GM19372 (cell line): ENCODE data around the gene C4orf33.
"Not testable (repeated sequence)": the region's sequence is repeated elsewhere in the genome, so short reads cannot be mapped to it uniquely, and the experiment has no call there.

ENCODE experiments used
- ATAC-seq: cut with Tn5 transposase; IDR thresholded peaks from one replicate; pipeline ENCODE4 v1.9.1; 2021; ENCODE audit warnings: mild to moderate bottlenecking, low read depth, moderate library complexity; ENCODE audit not compliant: unreplicated experiment

Gene C4orf33

DNA sequence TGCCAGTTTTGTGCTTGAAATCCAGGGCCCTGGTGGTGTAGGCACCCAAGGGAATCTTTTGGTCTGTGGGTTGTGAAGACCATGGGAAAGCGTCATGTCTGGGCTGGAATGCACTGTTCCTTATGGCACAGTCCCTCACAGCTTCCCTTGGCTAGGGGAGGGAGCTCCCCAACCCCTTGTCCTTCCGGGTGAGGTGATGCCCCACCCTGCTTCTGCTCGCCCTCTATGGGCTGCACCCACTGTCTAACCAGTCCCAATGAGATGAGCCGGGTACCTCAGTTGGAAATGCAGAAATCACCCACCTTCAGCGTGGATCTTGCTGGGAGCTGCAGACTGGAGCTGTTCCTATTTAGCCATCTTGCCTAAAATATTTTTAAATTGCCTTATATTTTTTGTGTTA is 30.7 kb downstream of the C4orf33 start:
- not testable (repeated sequence) for ATAC-seq

DNA sequence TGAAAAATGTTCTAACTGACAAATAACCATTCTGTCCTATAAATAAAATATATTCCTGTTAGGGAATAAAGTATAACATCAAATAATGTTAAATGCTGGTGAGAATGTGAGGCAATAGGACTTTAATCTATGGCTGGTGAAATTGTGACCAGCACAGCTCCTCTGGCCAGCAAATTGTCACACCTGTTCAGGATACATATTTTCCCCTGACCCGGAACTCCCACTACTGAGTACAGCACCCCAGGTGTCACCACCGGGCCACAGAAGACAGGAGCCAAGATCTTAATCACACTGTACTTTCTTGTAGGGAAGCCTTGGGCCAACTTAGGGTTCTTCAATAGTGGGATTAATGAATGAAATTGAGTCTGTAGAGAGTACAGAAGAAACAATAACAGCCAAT is 33.2 kb downstream of the C4orf33 start:
- ATAC-seq, result no peak

DNA sequence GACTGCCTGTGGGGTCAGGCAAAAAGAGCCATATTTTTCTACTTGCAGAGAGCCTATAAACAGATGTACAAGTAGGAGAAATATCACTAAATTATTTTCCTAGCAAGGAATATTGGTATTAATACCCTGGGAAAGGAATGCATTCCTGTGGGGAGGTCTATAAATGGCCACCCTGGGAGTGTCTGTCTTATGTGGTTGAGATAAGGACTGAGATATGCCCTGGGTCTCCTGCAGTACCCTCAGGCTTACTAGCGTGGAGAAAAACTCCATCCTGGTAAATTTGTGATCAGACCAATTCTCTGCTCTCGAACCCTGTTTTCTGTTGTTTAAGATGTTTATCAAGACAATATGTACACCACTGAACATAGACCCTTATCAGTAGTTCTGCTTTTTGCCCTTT is 35.4 kb downstream of the C4orf33 start:
- no peak for ATAC-seq

DNA sequence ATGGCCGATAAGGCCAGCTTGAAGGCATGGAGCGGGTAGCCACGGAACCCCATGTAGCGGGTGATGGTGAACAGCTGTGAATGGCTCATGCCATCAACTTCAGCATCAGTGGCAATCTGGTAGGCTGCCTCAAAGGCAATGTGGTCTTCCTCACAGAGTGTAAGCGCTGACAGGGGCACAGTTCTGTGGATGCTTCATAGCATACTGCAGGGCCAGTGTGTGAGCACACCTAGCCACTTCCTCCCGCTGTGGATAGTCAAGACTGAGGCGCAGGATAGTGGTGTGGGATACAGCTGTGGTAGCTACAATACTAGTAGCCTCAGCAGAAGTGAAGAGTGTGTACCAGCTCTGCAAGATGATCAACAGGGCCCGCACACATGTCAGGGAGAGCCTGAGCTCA is 40.5 kb downstream of the C4orf33 start:
- ATAC-seq, result no peak

DNA sequence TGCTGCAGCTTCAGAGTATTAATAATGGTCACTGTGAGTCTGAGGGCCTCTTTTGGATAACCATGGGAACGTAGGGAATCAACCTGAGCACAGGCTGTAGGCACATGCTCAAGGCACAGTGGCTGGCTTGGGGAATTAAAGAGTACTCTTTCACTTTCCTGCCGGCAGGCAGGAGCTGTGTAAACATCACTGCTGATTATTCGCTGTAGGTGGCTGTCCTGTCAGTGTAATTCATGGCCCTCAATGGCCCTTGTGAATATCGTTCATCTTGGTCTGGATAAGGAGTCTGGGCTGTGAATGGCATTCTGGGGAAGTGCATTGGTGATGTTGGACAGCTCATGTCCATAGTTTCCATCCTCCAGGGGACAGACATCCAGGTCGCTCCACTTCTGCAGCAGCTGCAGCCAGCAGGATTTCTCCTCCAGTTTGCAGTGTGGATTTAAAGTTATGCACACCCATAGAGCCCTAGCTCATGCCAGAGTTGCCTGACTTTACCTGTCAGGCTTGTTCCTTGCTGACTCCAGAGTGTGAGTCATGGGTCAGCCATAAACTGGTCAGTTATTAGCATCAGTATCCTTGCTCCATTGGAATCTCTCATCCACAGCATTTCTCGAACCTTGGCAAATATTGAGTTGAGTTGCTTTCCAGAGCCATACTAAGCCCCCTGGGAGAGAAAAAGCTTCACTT is 43.0 kb downstream of the C4orf33 start:
- ATAC-seq, result no peak

DNA sequence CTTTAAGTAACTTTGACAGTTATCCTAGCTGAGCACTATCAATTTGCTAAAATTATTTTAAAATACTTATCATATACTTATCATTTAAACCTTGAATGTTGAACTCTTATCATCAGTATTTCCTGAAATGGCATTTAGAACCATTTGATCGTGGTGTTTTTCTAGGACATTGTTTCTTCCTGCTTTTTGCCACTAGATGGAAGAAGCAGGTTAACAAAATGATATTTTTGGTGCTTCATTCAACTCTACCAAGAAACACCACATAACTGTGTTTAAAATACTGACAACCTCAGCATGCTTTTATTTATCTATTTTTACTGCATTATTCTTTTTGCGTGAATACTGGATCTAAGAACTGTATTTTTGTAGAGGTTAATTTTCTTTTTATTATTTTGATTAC is 44.6 kb downstream of the C4orf33 start:
- no peak for ATAC-seq

DNA sequence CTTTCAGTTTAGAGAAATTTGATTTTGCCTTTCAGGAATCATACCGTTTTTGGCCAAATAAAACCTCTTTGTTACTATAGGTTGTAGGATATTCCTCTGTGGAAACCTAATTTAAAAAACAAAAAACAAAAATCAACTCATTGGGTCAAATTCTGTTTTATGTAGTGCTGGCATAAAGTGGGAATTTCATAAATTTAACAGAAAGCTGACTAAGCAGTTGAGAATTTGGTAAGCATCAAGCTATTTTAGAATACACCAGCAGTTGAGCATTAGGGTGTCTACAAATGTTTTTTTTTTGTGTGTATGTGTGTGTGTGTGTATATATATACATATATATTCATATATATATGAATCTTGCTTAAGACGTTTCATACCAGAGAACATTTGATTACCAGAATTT is 47.4 kb downstream of the C4orf33 start:
- no peak for ATAC-seq

DNA sequence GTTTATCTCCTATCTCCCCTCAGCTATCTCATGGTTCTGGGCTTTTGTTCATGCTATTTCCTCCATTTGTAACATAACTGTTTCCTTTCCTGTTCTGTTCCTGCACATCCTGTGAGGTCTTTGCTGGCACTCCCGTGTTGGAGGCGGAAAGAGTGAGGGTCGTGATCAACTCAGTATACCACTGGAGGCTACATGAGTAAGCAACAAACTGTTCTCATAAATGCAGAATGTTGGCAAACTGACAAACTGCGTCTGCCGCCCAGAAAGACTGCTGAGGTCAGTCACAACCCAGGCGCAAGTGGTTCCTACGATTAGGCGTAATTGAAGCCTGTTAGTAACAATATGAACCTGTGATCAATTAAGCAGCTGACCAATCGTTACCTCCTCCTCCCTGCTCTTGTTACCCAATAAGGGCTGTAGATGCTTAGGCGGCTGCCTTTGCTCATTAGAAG is 48.8 kb downstream of the C4orf33 start:
- ATAC-seq, result no peak

DNA sequence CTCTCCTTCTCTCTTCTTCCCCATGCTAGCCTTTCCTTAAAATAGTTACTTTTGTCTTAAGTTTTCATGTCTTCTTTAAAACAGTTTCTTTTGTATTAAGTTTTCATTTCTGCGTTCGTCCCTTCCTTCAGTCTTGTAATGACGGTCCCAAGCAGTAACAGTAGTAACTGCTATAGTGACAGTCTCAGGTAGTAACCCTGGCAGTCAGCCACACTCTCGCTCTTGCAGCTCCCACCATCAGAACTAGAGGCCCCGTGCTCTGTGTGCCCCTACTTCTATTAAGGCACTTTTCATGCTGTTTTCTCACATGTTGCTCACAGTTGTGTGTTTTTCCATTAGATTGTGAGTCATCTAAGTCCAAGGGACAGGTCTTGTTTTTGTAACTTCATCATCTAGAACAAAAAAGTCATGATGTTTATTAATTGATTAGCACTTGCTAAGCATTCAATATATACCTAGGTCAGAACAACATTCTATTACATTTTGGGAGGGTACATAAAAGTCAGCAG is 49.3 kb downstream of the C4orf33 start:
- no peak for ATAC-seq

DNA sequence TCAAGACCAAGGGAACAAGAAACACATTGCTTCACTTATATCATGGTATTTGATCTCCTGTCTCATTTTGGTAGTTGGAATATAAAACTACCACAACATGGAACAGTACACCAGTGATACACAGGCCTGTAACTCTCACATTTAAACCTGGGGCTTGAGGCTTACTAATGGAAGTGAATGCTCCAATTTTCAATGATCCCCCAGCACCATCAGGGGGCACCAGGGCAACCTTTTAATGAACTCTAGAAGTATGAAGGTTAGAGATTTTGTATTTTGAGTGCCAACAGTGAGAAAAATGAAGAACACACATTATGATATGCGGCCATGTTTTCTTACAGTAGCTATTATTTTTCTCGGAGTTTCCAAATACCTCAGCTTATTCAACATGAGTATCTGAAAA is 50.7 kb downstream of the C4orf33 start:
- ATAC-seq, result no peak

DNA sequence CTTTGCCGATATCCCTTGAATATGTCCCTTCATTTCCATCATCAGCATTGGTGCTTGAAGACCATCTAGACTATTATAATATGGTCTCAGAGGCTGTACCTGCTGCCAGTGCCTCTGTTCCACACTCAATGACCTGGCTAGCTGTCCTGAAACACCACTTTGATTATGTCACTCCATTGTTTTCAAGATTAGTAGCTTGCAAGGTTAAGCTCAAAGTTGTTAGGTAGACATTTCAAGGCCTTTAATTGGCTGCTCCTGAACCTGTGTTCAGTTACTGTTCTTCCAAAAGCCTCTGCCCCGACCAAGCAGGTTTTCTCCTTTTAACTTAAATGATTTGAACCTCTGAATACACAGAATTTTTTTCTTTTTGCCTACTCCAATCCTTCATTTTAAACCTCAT is 52.9 kb downstream of the C4orf33 start:
- ATAC-seq, result no peak

DNA sequence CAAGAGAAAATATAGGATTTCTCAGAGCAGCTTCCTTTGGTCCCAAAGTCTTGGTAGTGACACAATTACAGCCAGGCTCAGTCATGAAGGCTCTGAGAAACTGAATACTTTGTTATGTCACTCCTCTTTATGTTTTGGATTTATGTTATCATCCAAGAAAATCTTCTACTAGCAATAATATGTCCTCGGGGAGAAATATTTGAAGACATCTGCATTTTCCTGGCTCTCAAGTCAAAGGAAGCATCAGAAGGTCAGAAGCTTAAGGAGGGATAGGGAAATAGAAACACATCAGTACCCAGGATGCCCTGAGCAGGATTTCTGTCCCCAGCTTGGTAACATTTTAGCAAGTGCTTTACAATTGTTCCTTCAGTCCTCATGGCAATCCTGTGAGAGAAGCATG is 54.0 kb downstream of the C4orf33 start:
- ATAC-seq, result no peak

DNA sequence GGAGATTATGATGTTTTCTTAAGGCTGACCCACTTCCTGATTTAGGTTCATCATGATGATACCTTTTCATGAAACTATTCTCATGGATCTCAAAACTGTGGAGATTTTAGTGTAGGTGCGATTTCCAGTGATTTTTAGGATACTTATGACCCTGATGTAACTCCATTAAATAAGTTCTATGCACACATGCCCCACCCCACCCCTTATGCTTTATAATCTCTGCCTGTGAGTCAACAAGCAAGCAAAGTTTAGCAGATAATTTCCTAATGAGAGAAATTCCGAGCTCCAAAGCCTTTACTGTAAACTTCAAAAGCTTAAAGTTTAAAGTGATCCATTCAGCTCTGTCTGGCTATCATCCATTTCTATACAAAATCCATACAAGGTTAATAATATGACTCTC is 56.4 kb downstream of the C4orf33 start:
- ATAC-seq, result no peak

DNA sequence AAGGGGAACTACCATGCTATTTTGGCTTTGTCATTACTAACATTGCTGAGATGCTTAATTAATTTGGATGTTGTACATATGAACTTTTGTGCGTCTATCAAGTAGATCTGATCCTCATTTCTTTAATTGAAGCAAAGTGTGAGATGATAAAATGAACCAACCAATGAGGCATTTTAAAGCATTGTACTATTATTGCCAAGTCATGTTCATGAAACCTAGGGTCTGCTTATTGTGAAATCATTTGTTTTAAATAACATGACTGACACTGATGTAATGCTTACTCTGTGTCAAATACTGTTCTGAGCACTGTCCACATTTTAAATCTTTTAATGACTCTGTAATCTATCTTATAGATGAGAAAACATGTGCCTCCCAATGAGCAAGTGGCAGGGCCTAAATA is 57.7 kb downstream of the C4orf33 start:
- ATAC-seq, result no peak

DNA sequence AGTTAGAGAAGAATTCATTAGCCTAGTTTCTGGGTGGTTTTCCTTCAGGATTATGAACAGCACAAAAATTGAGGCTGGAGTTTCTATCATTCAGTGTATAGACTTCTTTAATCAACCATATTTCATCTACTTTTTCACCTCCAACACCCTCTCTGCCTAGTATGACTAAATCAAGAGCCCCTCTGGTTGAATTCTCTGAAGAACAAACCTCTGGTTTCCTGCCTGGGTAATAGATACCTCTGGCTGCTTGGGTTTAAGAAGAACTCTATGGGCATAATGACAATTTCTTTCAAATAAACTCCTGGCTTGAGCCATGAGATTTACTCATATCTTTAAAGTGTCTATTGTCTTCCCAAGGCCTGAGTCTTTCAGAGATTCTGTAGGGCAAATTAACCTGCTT is 66.5 kb downstream of the C4orf33 start:
- ATAC-seq, result no peak

DNA sequence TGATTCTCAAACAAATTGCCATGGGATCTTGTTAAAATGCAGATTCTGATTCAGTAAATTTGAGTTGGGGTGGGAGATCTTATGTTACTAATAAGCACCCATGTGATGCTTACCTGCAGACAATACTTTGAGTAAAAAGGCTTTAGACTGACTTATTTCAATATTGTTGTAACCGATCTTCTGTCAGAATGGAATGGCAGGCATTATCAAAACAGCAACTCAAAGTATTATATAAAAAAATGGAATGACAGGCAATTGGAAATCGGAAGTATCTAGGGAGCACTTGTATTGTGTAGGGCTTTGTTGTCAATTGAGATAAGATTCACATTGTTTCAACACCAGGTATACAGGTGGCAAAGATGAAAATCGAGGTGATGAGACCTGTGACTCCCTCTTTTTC is 67.5 kb downstream of the C4orf33 start:
- ATAC-seq, result no peak

DNA sequence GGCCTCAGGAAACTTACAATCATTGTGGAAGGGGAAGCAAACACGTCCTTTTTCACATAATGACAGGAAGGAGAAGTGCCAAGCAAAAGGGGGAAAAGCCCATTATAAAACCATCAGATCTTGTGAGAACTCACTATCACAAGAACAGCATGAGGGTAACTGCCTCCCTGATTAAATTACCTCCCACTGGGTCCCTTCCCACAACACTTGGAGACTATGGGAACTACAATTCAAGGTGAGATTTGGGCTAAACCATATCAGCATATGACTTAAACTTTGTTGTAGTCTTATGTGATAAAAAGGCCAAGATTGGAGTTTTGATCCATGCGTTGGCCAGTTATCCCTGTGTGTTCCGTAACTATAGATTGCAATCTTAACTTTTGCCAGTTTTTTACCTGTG is 68.3 kb downstream of the C4orf33 start:
- ATAC-seq, result no peak
